ENCODE measurements around the gene TUBB.

GRCh38 chr6:30769853-30770524, 49.8 kb downstream of the TUBB start:
- TF ChIP-seq REST (IDR thresholded peaks at IDR 0.05; ENCODE audit: low read depth) (no peak), MAX (IDR thresholded peaks at IDR 0.05) (no peak; the same call in 1 of the 2 replicates), TEAD4 (IDR thresholded peaks at IDR 0.05) (no peak), EP300 (IDR thresholded peaks at IDR 0.05; ENCODE audit: borderline replicate concordance) (no peak), NFIC (IDR thresholded peaks at IDR 0.05) (no peak), TAF1 (IDR thresholded peaks at IDR 0.05; ENCODE audit: low read depth) (no peak), CEBPB (IDR thresholded peaks at IDR 0.05) (no peak), YY1 (IDR thresholded peaks at IDR 0.05; ENCODE audit: low read depth) (no peak), CREB1 (IDR thresholded peaks at IDR 0.05; ENCODE audit: low read depth) (no peak), EGR1 (IDR thresholded peaks at IDR 0.05) (no peak)
